H9 (cell line): ENCODE data around the gene TRABD. TPM values are rescaled to one million over a fixed set of nuclear protein-coding genes. Genes with fewer than 3 reads are reported as not detected.
A peak's percentile ranks its signal among the peaks of the same experiment; 100 is the strongest.

Experiments used
- DNase-seq: peaks from one replicate; pipeline ENCODE4 v3.0.0-alpha.2; 2017
- H2AFZ ChIP-seq: one replicate; pipeline ENCODE4 v1.6.1; 2013; ENCODE audit warnings: mild to moderate bottlenecking, low read length, control low read depth, moderate library complexity
- H2AK5ac ChIP-seq: 2 replicates; pipeline ENCODE4 v1.6.1; 2013; ENCODE audit warnings: low read length, control low read depth, mixed read lengths; ENCODE audit not compliant: insufficient read length
- H2BK120ac ChIP-seq: one replicate; pipeline ENCODE4 v1.6.1; 2013; ENCODE audit warnings: low read depth, mild to moderate bottlenecking, low read length, control low read depth, inconsistent platforms; ENCODE audit not compliant: poor library complexity, severe bottlenecking
- H2BK12ac ChIP-seq: 2 replicates; pipeline ENCODE4 v1.6.1; 2013; ENCODE audit warnings: low read length, control low read depth, mixed read lengths, low read depth; ENCODE audit not compliant: insufficient read length
- H2BK15ac ChIP-seq: 2 replicates; pipeline ENCODE4 v1.6.1; 2013; ENCODE audit warnings: low read depth, low read length, control low read depth
- H2BK20ac ChIP-seq: one replicate; pipeline ENCODE4 v1.6.1; 2013; ENCODE audit warnings: low read depth, mild to moderate bottlenecking, low read length, control low read depth, inconsistent platforms; ENCODE audit not compliant: poor library complexity, severe bottlenecking
- H2BK5ac ChIP-seq: 2 replicates; pipeline ENCODE4 v1.6.1; 2013; ENCODE audit warnings: low read length, control low read depth, mixed read lengths; ENCODE audit not compliant: insufficient read length
- H3K14ac ChIP-seq: 2 replicates; pipeline ENCODE4 v1.6.1; 2013; ENCODE audit warnings: low read length, control low read depth; ENCODE audit not compliant: insufficient read depth
- H3K18ac ChIP-seq: 2 replicates; pipeline ENCODE4 v1.6.1; 2013; ENCODE audit warnings: low read depth, mild to moderate bottlenecking, mixed read lengths, low read length, control low read depth; ENCODE audit not compliant: insufficient read length
- H3K23ac ChIP-seq: 2 replicates; pipeline ENCODE4 v1.6.1; 2013; ENCODE audit warnings: low read length, control low read depth, mixed read lengths, low read depth; ENCODE audit not compliant: insufficient read length
- H3K23me2 ChIP-seq: 2 replicates; pipeline ENCODE4 v1.6.1; 2013; ENCODE audit warnings: low read depth, mild to moderate bottlenecking, mixed read lengths, low read length, control low read depth; ENCODE audit not compliant: insufficient read length, poor library complexity, severe bottlenecking
- H3K27ac ChIP-seq: 2 replicates; pipeline ENCODE4 v1.5.1; 2013; ENCODE audit warnings: low read length, control low read depth, mixed read lengths, low read depth; ENCODE audit not compliant: insufficient read length
- H3K27me3 ChIP-seq: 2 replicates; pipeline ENCODE4 v1.6.1; 2013; ENCODE audit warnings: low read length, control low read depth, inconsistent platforms; ENCODE audit not compliant: insufficient read depth
- H3K4ac ChIP-seq: 2 replicates; pipeline ENCODE4 v1.6.1; 2013; ENCODE audit warnings: low read depth, mild to moderate bottlenecking, control low read depth, inconsistent platforms, low read length, moderate library complexity
- H3K4me1 ChIP-seq: 2 replicates; pipeline ENCODE4 v1.6.1; 2013; ENCODE audit warnings: low read length, control low read depth, inconsistent platforms; ENCODE audit not compliant: insufficient read depth
- H3K4me2 ChIP-seq: 2 replicates; pipeline ENCODE4 v1.6.1; 2013; ENCODE audit warnings: low read length, control low read depth, mixed read lengths; ENCODE audit not compliant: insufficient read length, insufficient read depth
- H3K56ac ChIP-seq: 2 replicates; pipeline ENCODE4 v1.6.1; 2013; ENCODE audit warnings: low read depth, mild to moderate bottlenecking, mixed read lengths, low read length, control low read depth; ENCODE audit not compliant: insufficient read length
- H3K79me1 ChIP-seq: 2 replicates; pipeline ENCODE4 v1.6.1; 2013; ENCODE audit warnings: low read depth, mild to moderate bottlenecking, moderate library complexity, low read length, control low read depth, inconsistent platforms; ENCODE audit not compliant: insufficient read depth, poor library complexity, severe bottlenecking
- H3K79me2 ChIP-seq: 2 replicates; pipeline ENCODE4 v1.6.1; 2013; ENCODE audit warnings: low read length, control low read depth, inconsistent platforms; ENCODE audit not compliant: insufficient read depth
- H3K9ac ChIP-seq: 2 replicates; pipeline ENCODE4 v1.6.1; 2013; ENCODE audit warnings: low read length, control low read depth, mixed read lengths; ENCODE audit not compliant: insufficient read length; ENCODE audit errors: extremely low read depth
- H3K9me3 ChIP-seq: one replicate; pipeline ENCODE4 v1.6.1; 2013; ENCODE audit warnings: low read depth, low read length, inconsistent platforms; ENCODE audit not compliant: control insufficient read depth
- H3T11ph ChIP-seq: one replicate; pipeline ENCODE4 v1.6.1; 2013; ENCODE audit warnings: mild to moderate bottlenecking, low read length, control low read depth, inconsistent platforms
- H4K20me1 ChIP-seq: one replicate; pipeline ENCODE4 v1.6.1; 2013; ENCODE audit not compliant: control insufficient read depth, insufficient read length, insufficient read depth
- H4K5ac ChIP-seq: 2 replicates; pipeline ENCODE4 v1.6.1; 2013; ENCODE audit warnings: low read depth, mild to moderate bottlenecking, mixed read lengths, low read length, control low read depth; ENCODE audit not compliant: insufficient read length
- H4K8ac ChIP-seq: replicated peaks from 2 replicates; pipeline ENCODE4 v1.6.1; 2013; ENCODE audit warnings: low read length, control low read depth, mixed read lengths, low read depth; ENCODE audit not compliant: insufficient read length
- H4K91ac ChIP-seq: 2 replicates; pipeline ENCODE4 v1.6.1; 2013; ENCODE audit warnings: low read depth, mild to moderate bottlenecking, moderate library complexity, mixed read lengths, low read length, control low read depth; ENCODE audit not compliant: insufficient read length
- H3K27ac Mint-ChIP-seq, 3 experiments: 2 replicates in 2 of 3; 3 replicates in 1 of 3; pipeline ENCODE4 v1.8.0; 2020 to 2021; ENCODE audit warnings: mixed read lengths in 3 of 3, mild to moderate bottlenecking in 1 of 3, moderate library complexity in 1 of 3
- H3K27me3 Mint-ChIP-seq: 2 replicates; pipeline ENCODE4 v1.8.0; 2021; ENCODE audit warnings: low read depth, mild to moderate bottlenecking, moderate library complexity, mixed read lengths
- H3K36me3 Mint-ChIP-seq, 3 experiments: 2 replicates in 2 of 3; 3 replicates in 1 of 3; pipeline ENCODE4 v1.8.0; 2020 to 2021; ENCODE audit warnings: low read depth in 3 of 3, mixed read lengths in 3 of 3; ENCODE audit not compliant: insufficient read depth in 1 of 3
- H3K4me1 Mint-ChIP-seq, 2 experiments: 2 replicates each; pipeline ENCODE4 v1.8.0; 2020; ENCODE audit warnings: mixed read lengths in 2 of 2
- H3K4me3 Mint-ChIP-seq, 2 experiments: 2 replicates in 1 of 2; 3 replicates in 1 of 2; pipeline ENCODE4 v1.8.0; 2020 to 2021; ENCODE audit warnings: mild to moderate bottlenecking in 2 of 2, mixed read lengths in 2 of 2, moderate library complexity in 1 of 2
- H3K9me3 Mint-ChIP-seq, 2 experiments: 2 replicates in 1 of 2; 3 replicates in 1 of 2; pipeline ENCODE4 v1.8.0; 2020; ENCODE audit warnings: mild to moderate bottlenecking in 2 of 2, mixed read lengths in 2 of 2, moderate library complexity in 1 of 2
- CTCF ChIP-seq: fragments of 200-600 bp; sonication (generic); conservative IDR thresholded peaks from 3 replicates; pipeline ENCODE4 v1.8.0; 2021; ENCODE audit warnings: antibody characterized with exemption, mild to moderate bottlenecking
- WGBS: extraction: QIAGEN DNeasy Blood & Tissue Kit; methylation state at CpG from one replicate; pipeline ENCODE4 v1.1.7; 2013; ENCODE audit warnings: missing lambda C conversion rate, low lambda C conversion rate, mixed read lengths; ENCODE audit not compliant: insufficient read length; ENCODE audit errors: extremely low coverage; 5-methylcytosine and 5-hydroxymethylcytosine counted together
- total RNA-seq: library from RNA; stranded (reverse); gene quantifications from 2 replicates; pipeline ENCODE4 v1.2.1, GENCODE V29; 2021

TRABD gene
- total RNA-seq, 1 experiment from 2014 or later = 47.8 TPM

GRCh38 chr22:50199251-50199721 is 13.6 kb downstream of the TRABD start:
- Histone ChIP-seq H2AFZ (no peak overlapping the region), H2BK5ac (no peak overlapping the region), H3K4me1 (no peaks in the 10 kb centered on the region), H3K18ac (no peak overlapping the region), H2AK5ac (no peak overlapping the region), H3K14ac (no peak overlapping the region; the same call in 1 of the 2 replicates), H3K56ac (no peak overlapping the region), H3K27me3 (no peaks in the 10 kb centered on the region), H3K9me3 (no peaks in the 10 kb centered on the region), H4K20me1 (peaks cover 3% of the 10 kb centered on the region), H3K79me2 (no peaks in the 10 kb centered on the region), H3K4ac (no peak overlapping the region), H3T11ph (no peak overlapping the region), H2BK15ac (0 out of 2 replicates have a peak overlapping the region, but pooled peaks have one; percentile 76), H3K23ac (no peak overlapping the region), H3K4me2 (peak overlapping the region; percentile 46), H2BK20ac (no peak overlapping the region), H2BK12ac (no peak overlapping the region), H4K5ac (no peak overlapping the region), H3K23me2 (peaks cover 13% of the 10 kb centered on the region), H4K8ac (no peak overlapping the region), H3K79me1 (no peaks in the 10 kb centered on the region), H2BK120ac (no peak overlapping the region), H4K91ac (no peak overlapping the region), H3K9ac (no peak overlapping the region), H3K27ac (no peak overlapping the region)
- no peak for TF ChIP-seq CTCF
- WGBS = no CpG with 5 or more reads among the region's 18 CpGs
- Mint-ChIP-seq H3K9me3 (peaks cover 5 to 6% of the 10 kb centered on the region in 2 experiments; a peak in 3 of 5 replicates), H3K27me3 (no peaks in the 10 kb centered on the region), H3K4me1 (peaks cover 10 to 11% of the 10 kb centered on the region in 2 experiments), H3K36me3 (peaks cover 16 to 35% (median 24%) of the 10 kb centered on the region in 3 experiments), H3K27ac (peak overlapping the region in 2 of 3 experiments; percentile 75 to 78; a peak in 2 of 7 replicates), H3K4me3 (peak overlapping the region; percentile 61 to 77; a peak in 4 of 5 replicates)
- DNase-seq = no peak
